GM18870 (cell line): Measurements from ENCODE around the gene ZNF225.
"Not testable (repeated sequence)": the region's sequence is repeated elsewhere in the genome, so short reads cannot be mapped to it uniquely, and the experiment has no call there.

Experiments
- ATAC-seq: cut with Tn5 transposase; IDR thresholded peaks from one replicate; pipeline ENCODE4 v1.9.1; 2021; ENCODE audit warnings: moderate library complexity; ENCODE audit not compliant: unreplicated experiment

Gene ZNF225

GRCh38 chr19:44113138-44113783, at the start of gene ZNF225:
TSS of gene ZNF225 (plus strand) at chr19:44113399. CDS start at chr19:44115828, 2,429 bp downstream.
- peak; percentile 95 for ATAC-seq

GRCh38 chr19:44066305-44066704, 46.9 kb upstream of the ZNF225 start:
- no peak for ATAC-seq

GRCh38 chr19:44069415-44069814, 43.8 kb upstream of the ZNF225 start:
- ATAC-seq = no peak

GRCh38 chr19:44071824-44072542, 41.2 kb upstream of the ZNF225 start, which contains the start of gene ZNF284:
TSS of gene ZNF284 (plus strand) at chr19:44072159. CDS start at chr19:44076390, 4,231 bp downstream.
- no peak for ATAC-seq

GRCh38 chr19:44072543-44073401, 40.4 kb upstream of the ZNF225 start:
- no peak for ATAC-seq

- no peak for ATAC-seq
Observed at GRCh38 chr19:44076325-44076724, 36.9 kb upstream of the ZNF225 start.

GRCh38 chr19:44092108-44092507, 21.1 kb upstream of the ZNF225 start:
- no peak for ATAC-seq

- ATAC-seq = no peak
Observed at GRCh38 chr19:44093931-44094765, 19.1 kb upstream of the ZNF225 start, which contains the start of gene ZNF224. TSS of gene ZNF224 (plus strand) at chr19:44094361. CDS start at chr19:44097874, 3,513 bp downstream.

- no peak for ATAC-seq
Observed at GRCh38 chr19:44107751-44108150, 5.4 kb upstream of the ZNF225 start.

- ATAC-seq = no peak
Observed at GRCh38 chr19:44109458-44109857, 3.7 kb upstream of the ZNF225 start.

- ATAC-seq = no peak
Observed at GRCh38 chr19:44111910-44112463, 1.2 kb upstream of the ZNF225 start.

GRCh38 chr19:44112802-44113137, 429 bp upstream of the ZNF225 start:
- ATAC-seq = peak; percentile 18

GRCh38 chr19:44113784-44114390, 688 bp downstream of the ZNF225 start:
- ATAC-seq = no peak

- ATAC-seq = not testable (repeated sequence)
Observed at GRCh38 chr19:44121162-44121561, 8.0 kb downstream of the ZNF225 start.

- no peak for ATAC-seq
Observed at GRCh38 chr19:44131955-44132354, 18.8 kb downstream of the ZNF225 start.

- ATAC-seq = no peak
Observed at GRCh38 chr19:44141191-44142058, 28.2 kb downstream of the ZNF225 start, which contains the start of gene ZNF234. TSS of gene ZNF234 (plus strand) at chr19:44141554. CDS start at chr19:44144633, 3,079 bp downstream.

- ATAC-seq = no peak
Observed at GRCh38 chr19:44142059-44142433, 28.8 kb downstream of the ZNF225 start.

GRCh38 chr19:44149776-44150175, 36.6 kb downstream of the ZNF225 start:
- ATAC-seq = no peak

GRCh38 chr19:44151491-44151890, 38.3 kb downstream of the ZNF225 start:
- no peak for ATAC-seq
